AG04449 (cell line): Measurements from ENCODE around the gene DPF3.

Source experiments
- CTCF ChIA-PET: fragments of 350-600 bp; formaldehyde crosslinking; extraction: SDS; loops from one replicate; lab custom pipeline; 2021; ENCODE audit warnings: antibody characterized with exemption; lab: Yijun Ruan, JAX
- POLR2A ChIA-PET: fragments of 400-600, 350-600 bp; formaldehyde crosslinking; extraction: SDS; loops from one replicate; lab custom pipeline; 2020; ENCODE audit warnings: antibody characterized with exemption, inconsistent platforms; lab: Yijun Ruan, JAX
- DNase-seq: peaks from one replicate; pipeline ENCODE4 v3.0.0-alpha.2; 2010; ENCODE audit warnings: low read depth, low spot score
- H3K4me3 ChIP-seq: 2 replicates; pipeline ENCODE4 v1.5.1; 2011; ENCODE audit warnings: low read depth, mild to moderate bottlenecking, control low read depth, low read length
- TF ChIP-seq, protein P1 (sequence below): IDR thresholded peaks from one replicate; pipeline ENCODE4 v1.5.1; 2011; ENCODE audit warnings: mild to moderate bottlenecking, moderate library complexity, low read length, control low read depth, inconsistent platforms; ENCODE audit not compliant: insufficient read depth; ENCODE audit errors: missing control alignments

The DPF3 gene

DNA sequence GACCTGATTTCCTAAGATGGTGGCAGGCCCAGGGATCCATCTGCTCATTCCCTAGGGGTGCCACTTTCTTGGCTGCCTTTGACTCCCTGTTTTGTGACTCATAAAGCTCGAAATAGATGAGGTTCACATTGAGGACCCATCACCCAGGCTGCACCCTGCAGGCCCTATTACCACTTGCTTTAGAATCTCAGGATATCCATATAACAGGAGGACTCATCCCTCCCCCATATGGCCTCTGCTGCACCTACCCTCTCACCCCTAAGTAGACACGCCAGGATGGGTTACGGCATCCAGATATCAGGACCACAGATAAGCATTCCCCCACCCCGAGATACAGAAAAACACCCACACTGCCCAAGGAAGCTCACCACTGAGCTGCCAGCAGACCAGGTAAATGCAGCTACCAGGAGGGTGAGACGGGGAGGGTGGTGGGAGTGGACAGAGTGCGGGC, 155.7 kb downstream of the DPF3 start:
- no peak overlapping the region for H3K4me3 ChIP-seq
- TF ChIP-seq, protein P1, sequence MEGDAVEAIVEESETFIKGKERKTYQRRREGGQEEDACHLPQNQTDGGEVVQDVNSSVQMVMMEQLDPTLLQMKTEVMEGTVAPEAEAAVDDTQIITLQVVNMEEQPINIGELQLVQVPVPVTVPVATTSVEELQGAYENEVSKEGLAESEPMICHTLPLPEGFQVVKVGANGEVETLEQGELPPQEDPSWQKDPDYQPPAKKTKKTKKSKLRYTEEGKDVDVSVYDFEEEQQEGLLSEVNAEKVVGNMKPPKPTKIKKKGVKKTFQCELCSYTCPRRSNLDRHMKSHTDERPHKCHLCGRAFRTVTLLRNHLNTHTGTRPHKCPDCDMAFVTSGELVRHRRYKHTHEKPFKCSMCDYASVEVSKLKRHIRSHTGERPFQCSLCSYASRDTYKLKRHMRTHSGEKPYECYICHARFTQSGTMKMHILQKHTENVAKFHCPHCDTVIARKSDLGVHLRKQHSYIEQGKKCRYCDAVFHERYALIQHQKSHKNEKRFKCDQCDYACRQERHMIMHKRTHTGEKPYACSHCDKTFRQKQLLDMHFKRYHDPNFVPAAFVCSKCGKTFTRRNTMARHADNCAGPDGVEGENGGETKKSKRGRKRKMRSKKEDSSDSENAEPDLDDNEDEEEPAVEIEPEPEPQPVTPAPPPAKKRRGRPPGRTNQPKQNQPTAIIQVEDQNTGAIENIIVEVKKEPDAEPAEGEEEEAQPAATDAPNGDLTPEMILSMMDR, result no peak
- CTCF ChIA-PET, result interaction anchor here (1.0 to 8.9 kb wide), 5 partner anchors 11 to 223 kb away, joined by 3 to 64 read pairs (median 5); no protein-coding TSS in a partner anchor
- POLR2A ChIA-PET, result no interaction called here
- DNase-seq, result no peak

DNA sequence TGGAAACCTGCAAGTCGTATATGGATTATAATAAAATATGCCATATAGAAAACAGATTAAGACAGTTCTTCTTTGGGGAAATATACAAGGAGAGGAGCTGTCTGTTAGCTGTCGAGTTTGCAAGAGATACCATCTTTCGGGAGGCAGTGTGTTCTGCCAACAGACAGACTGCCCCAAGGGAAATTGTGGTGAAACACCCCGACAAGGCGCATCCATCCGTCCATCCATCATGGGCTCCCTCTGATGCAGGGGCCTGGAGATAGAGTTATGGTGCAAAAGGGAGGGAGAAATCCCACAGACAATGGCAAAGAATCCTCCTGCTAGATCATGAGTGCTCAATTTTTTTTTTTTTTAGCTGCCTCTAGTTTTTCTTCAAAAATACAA, 156.3 kb downstream of the DPF3 start:
- TF ChIP-seq, protein P1, result no peak

DNA sequence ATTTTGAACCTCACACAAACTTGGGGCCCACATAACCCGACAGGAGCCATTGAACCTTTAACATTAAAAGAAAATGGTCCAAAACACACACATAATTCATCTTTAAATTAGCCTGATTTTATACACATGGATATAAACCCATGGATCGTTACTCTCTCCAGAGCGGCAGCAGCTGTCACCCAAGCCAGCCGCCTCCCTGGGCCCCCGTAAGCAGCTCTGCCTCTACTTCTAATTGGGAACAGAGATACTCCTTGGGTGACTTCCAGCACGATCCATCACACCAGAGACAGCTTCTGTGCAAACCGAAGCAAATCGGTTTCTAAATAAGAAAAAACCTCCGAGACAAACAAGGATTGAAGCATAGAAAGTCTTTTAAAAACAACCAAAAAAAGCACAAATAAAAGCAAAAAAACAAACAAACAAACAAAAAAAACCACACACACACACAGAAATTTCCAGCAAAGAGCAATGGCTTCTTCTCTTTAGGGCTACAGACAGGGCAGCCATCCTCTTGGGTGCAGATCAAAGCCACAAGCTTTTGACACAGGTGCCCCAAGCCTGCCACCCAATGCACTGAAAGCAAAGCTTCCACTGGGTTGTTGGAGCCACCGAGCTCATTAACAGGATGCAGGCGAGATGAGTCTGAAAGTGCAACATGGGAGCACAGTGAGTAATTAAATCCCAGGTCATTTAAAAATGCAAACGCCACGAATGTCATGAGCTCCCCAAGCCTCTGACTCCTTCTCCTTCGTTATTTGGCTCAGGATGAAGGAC, 156.9 kb downstream of the DPF3 start:
- DNase-seq, result no peak
- H3K4me3 ChIP-seq, result no peak overlapping the region
- TF ChIP-seq, protein P1, result no peak
- ChIA-PET CTCF (interaction anchor here (0.7 to 8.9 kb wide), 9 partner anchors 9 to 222 kb away, joined by 3 to 64 read pairs (median 5); no protein-coding TSS in a partner anchor), POLR2A (no interaction called here)

More for the DNA sequence above, 156.3 kb downstream of the DPF3 start:
- POLR2A ChIA-PET, result no interaction called here
- DNase-seq, result no peak
- H3K4me3 ChIP-seq, result no peak overlapping the region
- CTCF ChIA-PET, result interaction anchor here (1.0 to 8.9 kb wide), 8 partner anchors 12 to 222 kb away, joined by 3 to 64 read pairs (median 4); no protein-coding TSS in a partner anchor

DNA sequence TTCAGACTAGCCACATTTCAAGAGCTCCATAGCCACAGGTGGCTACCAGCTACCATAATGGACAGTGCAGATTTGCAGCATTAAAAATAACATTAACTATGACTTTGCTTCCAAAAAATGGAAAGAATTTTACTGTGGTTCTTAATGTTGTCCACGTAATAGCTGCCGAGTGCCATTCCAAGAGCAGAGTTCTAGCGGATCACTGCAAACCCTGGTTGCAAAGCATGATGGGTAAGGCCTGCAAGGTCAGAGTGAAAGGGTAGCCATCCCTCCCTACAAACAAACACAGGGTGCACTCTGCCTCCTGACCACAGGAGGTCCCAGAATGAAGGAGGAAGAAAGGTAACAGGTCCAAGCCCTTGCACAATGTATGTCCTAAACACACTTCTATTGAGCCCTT, 157.6 kb downstream of the DPF3 start:
- POLR2A ChIA-PET, result interaction anchor here (0.6 to 0.7 kb wide), 2 partner anchors 9 to 179 kb away, joined by 3 read pairs; no protein-coding TSS in a partner anchor
- CTCF ChIA-PET, result interaction anchor here (1.1 to 8.9 kb wide), 5 partner anchors 9 to 221 kb away, joined by 3 to 64 read pairs (median 9); no protein-coding TSS in a partner anchor
- no peak overlapping the region for H3K4me3 ChIP-seq
- DNase-seq, result peak; percentile 69
- TF ChIP-seq, protein P1, result peak; percentile 40

DNA sequence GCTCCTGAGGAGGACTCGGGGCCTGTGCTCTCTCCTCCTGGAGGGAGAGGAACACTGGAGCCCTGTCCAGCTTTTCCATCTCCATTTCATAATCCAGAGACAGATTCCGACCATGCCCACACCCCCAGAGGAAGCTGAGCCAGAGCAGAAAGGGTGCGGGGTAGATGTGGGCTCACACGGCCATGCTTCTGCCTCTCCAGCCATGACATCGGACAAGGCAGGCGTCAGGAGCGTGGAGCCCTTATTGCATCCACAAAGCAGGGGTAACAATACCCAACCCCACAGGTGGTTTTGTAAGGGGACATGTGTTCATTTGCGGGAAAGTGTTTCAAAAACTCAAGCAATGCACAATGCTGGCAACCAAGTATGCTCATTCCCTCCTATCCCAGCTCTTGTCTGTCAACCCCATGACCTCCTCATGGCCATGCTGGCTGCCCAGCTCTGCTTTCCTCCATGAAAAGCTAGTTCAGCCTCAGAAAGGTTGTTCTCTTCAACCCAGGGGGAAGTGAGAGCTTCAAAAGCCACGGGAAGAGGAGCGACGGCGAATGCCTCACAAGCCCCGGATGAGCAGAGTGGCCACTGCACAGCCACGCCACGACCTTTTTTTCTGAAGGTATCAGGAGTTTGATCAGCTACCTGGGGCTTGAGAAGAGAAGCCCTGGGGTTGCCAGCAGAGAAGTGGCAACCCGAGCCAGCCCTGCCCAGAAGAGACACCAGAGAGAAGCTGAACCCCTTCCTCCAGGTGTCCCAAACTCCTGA, 161.7 kb downstream of the DPF3 start:
- H3K4me3 ChIP-seq, result no peak overlapping the region
- DNase-seq, result no peak
- POLR2A ChIA-PET, result no interaction called here
- TF ChIP-seq, protein P1, result no peak
- CTCF ChIA-PET, result interaction anchor here (1.2 to 8.9 kb wide), 4 partner anchors 15 to 217 kb away, joined by 3 to 64 read pairs (median 4); no protein-coding TSS in a partner anchor
